ENCODE measurements around the gene ETV2.

- TF ChIP-seq CTCF (IDR thresholded peaks at IDR 0.05; ENCODE audit: low read depth, low read length) (no peak), MYC (IDR thresholded peaks at IDR 0.05; ENCODE audit: low read depth, low read length) (no peak)
Observed at GRCh38 chr19:35615036-35615435, 26.5 kb upstream of the ETV2 start.

All from NB4 (cell line).